ENCODE results near the gene FLT3.
"Not testable (repeated sequence)": the region's sequence is repeated elsewhere in the genome, so short reads cannot be mapped to it uniquely, and the experiment has no call there.

FLT3 gene

GRCh38 chr13:28129911-28130693, 29.7 kb upstream of the FLT3 start:
- Histone ChIP-seq H3K27ac (ENCODE audit: low read depth, low read length, severe bottlenecking) (no peak overlapping the region), H3K36me3 (ENCODE audit: control insufficient read depth, insufficient read depth, low read length) (no peaks in the 10 kb centered on the region), H3K9me3 (ENCODE audit: control insufficient read depth, low read length) (no peaks in the 10 kb centered on the region), H3K4me1 (ENCODE audit: control insufficient read depth, insufficient read depth, low read length, poor library complexity, severe bottlenecking) (no peaks in the 10 kb centered on the region), H3K4me3 (ENCODE audit: extremely low read depth, insufficient read depth, low read length, poor library complexity, severe bottlenecking) (no peak overlapping the region)
- WGBS, 2 experiments (ENCODE audit: insufficient coverage in 2 of 2) = 97 to 100% methylated on average over 3 of the region's 5 CpGs

- no peaks in the 10 kb centered on the region for H3K4me1 ChIP-seq (ENCODE audit: control insufficient read depth, insufficient read depth, low read length, poor library complexity, severe bottlenecking)
- H3K36me3 ChIP-seq (ENCODE audit: control insufficient read depth, insufficient read depth, low read length) = no peaks in the 10 kb centered on the region
- H3K9me3 ChIP-seq (ENCODE audit: control insufficient read depth, low read length) = no peaks in the 10 kb centered on the region
- no peak overlapping the region for H3K27ac ChIP-seq (ENCODE audit: low read depth, low read length, severe bottlenecking)
- no peak overlapping the region for H3K4me3 ChIP-seq (ENCODE audit: extremely low read depth, insufficient read depth, low read length, poor library complexity, severe bottlenecking)
These were observed 28.6 kb upstream of the FLT3 start for GRCh38 chr13:28128926-28129325.

GRCh38 chr13:28128030-28128429, 27.7 kb upstream of the FLT3 start:
- no peak overlapping the region for H3K27ac ChIP-seq (ENCODE audit: low read depth, low read length, severe bottlenecking)
- H3K4me3 ChIP-seq (ENCODE audit: extremely low read depth, insufficient read depth, low read length, poor library complexity, severe bottlenecking) = no peak overlapping the region
- no peaks in the 10 kb centered on the region for H3K36me3 ChIP-seq (ENCODE audit: control insufficient read depth, insufficient read depth, low read length)
- H3K4me1 ChIP-seq (ENCODE audit: control insufficient read depth, insufficient read depth, low read length, poor library complexity, severe bottlenecking) = no peaks in the 10 kb centered on the region
- H3K9me3 ChIP-seq (ENCODE audit: control insufficient read depth, low read length) = no peaks in the 10 kb centered on the region

GRCh38 chr13:28121224-28121623, 20.8 kb upstream of the FLT3 start:
- 91 to 93% methylated on average over 8 of the region's 8 CpGs for WGBS, 2 experiments (ENCODE audit: insufficient coverage in 2 of 2)
- H3K4me3 ChIP-seq (ENCODE audit: extremely low read depth, insufficient read depth, low read length, poor library complexity, severe bottlenecking) = no peak overlapping the region
- no peak overlapping the region for H3K27ac ChIP-seq (ENCODE audit: low read depth, low read length, severe bottlenecking)
- no peaks in the 10 kb centered on the region for H3K9me3 ChIP-seq (ENCODE audit: control insufficient read depth, low read length)
- no peaks in the 10 kb centered on the region for H3K4me1 ChIP-seq (ENCODE audit: control insufficient read depth, insufficient read depth, low read length, poor library complexity, severe bottlenecking)
- H3K36me3 ChIP-seq (ENCODE audit: control insufficient read depth, insufficient read depth, low read length) = no peaks in the 10 kb centered on the region

GRCh38 chr13:28120317-28120716, 19.9 kb upstream of the FLT3 start:
- Histone ChIP-seq H3K4me1 (ENCODE audit: control insufficient read depth, insufficient read depth, low read length, poor library complexity, severe bottlenecking) (no peaks in the 10 kb centered on the region), H3K9me3 (ENCODE audit: control insufficient read depth, low read length) (no peaks in the 10 kb centered on the region), H3K36me3 (ENCODE audit: control insufficient read depth, insufficient read depth, low read length) (no peaks in the 10 kb centered on the region), H3K27ac (ENCODE audit: low read depth, low read length, severe bottlenecking) (no peak overlapping the region), H3K4me3 (ENCODE audit: extremely low read depth, insufficient read depth, low read length, poor library complexity, severe bottlenecking) (no peak overlapping the region)

GRCh38 chr13:28117689-28118377, 17.5 kb upstream of the FLT3 start:
- H3K4me1 ChIP-seq (ENCODE audit: control insufficient read depth, insufficient read depth, low read length, poor library complexity, severe bottlenecking) = no peaks in the 10 kb centered on the region
- H3K4me3 ChIP-seq (ENCODE audit: extremely low read depth, insufficient read depth, low read length, poor library complexity, severe bottlenecking) = no peak overlapping the region
- 69 to 77% methylated on average over 8 to 9 of the region's 9 CpGs for WGBS, 2 experiments (ENCODE audit: insufficient coverage in 2 of 2)
- no peak overlapping the region for H3K27ac ChIP-seq (ENCODE audit: low read depth, low read length, severe bottlenecking)
- H3K9me3 ChIP-seq (ENCODE audit: control insufficient read depth, low read length) = no peaks in the 10 kb centered on the region
- H3K36me3 ChIP-seq (ENCODE audit: control insufficient read depth, insufficient read depth, low read length) = no peaks in the 10 kb centered on the region

GRCh38 chr13:28116736-28117135, 16.4 kb upstream of the FLT3 start:
- no peaks in the 10 kb centered on the region for H3K4me1 ChIP-seq (ENCODE audit: control insufficient read depth, insufficient read depth, low read length, poor library complexity, severe bottlenecking)
- H3K9me3 ChIP-seq (ENCODE audit: control insufficient read depth, low read length) = no peaks in the 10 kb centered on the region
- no peaks in the 10 kb centered on the region for H3K36me3 ChIP-seq (ENCODE audit: control insufficient read depth, insufficient read depth, low read length)
- no peak overlapping the region for H3K4me3 ChIP-seq (ENCODE audit: extremely low read depth, insufficient read depth, low read length, poor library complexity, severe bottlenecking)
- 100% methylated on average over 1 of the region's 1 CpG; no CpG with 5 or more reads in 1 of the 2 experiments for WGBS, 2 experiments (ENCODE audit: insufficient coverage in 2 of 2)
- no peak overlapping the region for H3K27ac ChIP-seq (ENCODE audit: low read depth, low read length, severe bottlenecking)

- Histone ChIP-seq H3K36me3 (ENCODE audit: control insufficient read depth, insufficient read depth, low read length) (no peaks in the 10 kb centered on the region), H3K4me1 (ENCODE audit: control insufficient read depth, insufficient read depth, low read length, poor library complexity, severe bottlenecking) (no peaks in the 10 kb centered on the region), H3K27ac (ENCODE audit: low read depth, low read length, severe bottlenecking) (no peak overlapping the region), H3K9me3 (ENCODE audit: control insufficient read depth, low read length) (no peaks in the 10 kb centered on the region), H3K4me3 (ENCODE audit: extremely low read depth, insufficient read depth, low read length, poor library complexity, severe bottlenecking) (no peak overlapping the region)
- WGBS, 2 experiments (ENCODE audit: insufficient coverage in 2 of 2) = 95 to 100% methylated on average over 1 to 2 of the region's 3 CpGs
These were observed 10.0 kb upstream of the FLT3 start for GRCh38 chr13:28110414-28110813.

- no peak overlapping the region for H3K27ac ChIP-seq (ENCODE audit: low read depth, low read length, severe bottlenecking)
- no peaks in the 10 kb centered on the region for H3K4me1 ChIP-seq (ENCODE audit: control insufficient read depth, insufficient read depth, low read length, poor library complexity, severe bottlenecking)
- no CpG with 5 or more reads among the region's 1 CpG for WGBS, 2 experiments (ENCODE audit: insufficient coverage in 2 of 2)
These were observed 6.6 kb upstream of the FLT3 start for GRCh38 chr13:28106976-28107375.

GRCh38 chr13:28101886-28102285, 1.5 kb upstream of the FLT3 start:
- H3K9me3 ChIP-seq (ENCODE audit: control insufficient read depth, low read length); H3K36me3 ChIP-seq (ENCODE audit: control insufficient read depth, insufficient read depth, low read length); H3K4me3 ChIP-seq (ENCODE audit: extremely low read depth, insufficient read depth, low read length, poor library complexity, severe bottlenecking); H3K27ac ChIP-seq (ENCODE audit: low read depth, low read length, severe bottlenecking); H3K4me1 ChIP-seq (ENCODE audit: control insufficient read depth, insufficient read depth, low read length, poor library complexity, severe bottlenecking): not testable (repeated sequence)
- WGBS, 2 experiments (ENCODE audit: insufficient coverage in 2 of 2) = 94 to 95% methylated on average over 4 of the region's 4 CpGs

More at GRCh38 chr13:28106976-28107375, 6.6 kb upstream of the FLT3 start:
- Histone ChIP-seq H3K9me3 (ENCODE audit: control insufficient read depth, low read length) (no peaks in the 10 kb centered on the region), H3K36me3 (ENCODE audit: control insufficient read depth, insufficient read depth, low read length) (no peaks in the 10 kb centered on the region), H3K4me3 (ENCODE audit: extremely low read depth, insufficient read depth, low read length, poor library complexity, severe bottlenecking) (no peak overlapping the region)

GRCh38 chr13:28099396-28100149, 803 bp downstream of the FLT3 start:
- Histone ChIP-seq H3K4me1 (ENCODE audit: control insufficient read depth, insufficient read depth, low read length, poor library complexity, severe bottlenecking) (no peaks in the 10 kb centered on the region), H3K27ac (ENCODE audit: low read depth, low read length, severe bottlenecking) (no peak overlapping the region), H3K9me3 (ENCODE audit: control insufficient read depth, low read length) (peaks cover 4% of the 10 kb centered on the region), H3K36me3 (ENCODE audit: control insufficient read depth, insufficient read depth, low read length) (no peaks in the 10 kb centered on the region), H3K4me3 (ENCODE audit: extremely low read depth, insufficient read depth, low read length, poor library complexity, severe bottlenecking) (peak overlapping the region; percentile 35)
- WGBS, 2 experiments (ENCODE audit: insufficient coverage in 2 of 2) = 1 to 7% methylated on average over 14 to 20 of the region's 35 CpGs

Measured in mesodermal cell (in vitro differentiated cells).